H1 (cell line): ENCODE results near the gene MACROD2. TPM values are rescaled to one million over a fixed set of nuclear protein-coding genes. Genes with fewer than 3 reads are reported as not detected.

Experiments used
- CHD1 ChIP-seq: IDR thresholded peaks from 2 replicates; pipeline ENCODE4 v1.6.1; 2012; ENCODE audit warnings: low read depth, low read length, improper control_type of control experiment
- polyA plus RNA-seq, 7 experiments: library from polyadenylated mRNA; depleted of rRNA in 3 of 7; stranded (reverse) in 5 of 7; unstranded in 2 of 7; fragments of >200 nt in 5 of 7; fragments of 200-250 nt in 2 of 7; gene quantifications; 1 replicate in 5 of 7; 2 replicates in 1 of 7; 4 replicates in 1 of 7; pipeline versions ENCODE4 v1.2.1 to v1.2.3, GENCODE V29; 2011 to 2013; ENCODE audit warnings: missing spikeins in 2 of 7, mixed read lengths in 2 of 7
- total RNA-seq: library from RNA; stranded (reverse); fragmentation: NEBNext Ultra II Directional; extraction: Animal tissue kit (Norgen Biotek cat#: 25700); gene quantifications from 2 replicates; pipeline ENCODE4 v1.2.1, GENCODE V29; 2021

The MACROD2 gene
- total and polyA plus RNA-seq, 2 of the 8 experiments (the other 6 are each of a cell fraction or from before 2014, with no cell fraction given): 0.70 to 3.9 TPM

GRCh38 chr20:16096756-16097326, 2101.5 kb downstream of the MACROD2 start (continued):
- TF ChIP-seq CHD1: no peak
